Loucy (cell line): ENCODE results near the gene GLOD5.

Source experiments
- H2AFZ ChIP-seq: fragments of 200-600 bp; sonication (generic); 2 replicates; pipeline ENCODE4 v1.6.0; 2016; ENCODE audit warnings: antibody characterized with exemption, mild to moderate bottlenecking, low read length, moderate library complexity
- H3F3A ChIP-seq: fragments of 200-600 bp; 2 replicates; pipeline ENCODE4 v1.6.0; 2016; ENCODE audit warnings: antibody characterized with exemption, low read depth, mild to moderate bottlenecking
- H3K27me3 ChIP-seq: fragments of 200-600 bp; sonication (generic); 2 replicates; pipeline ENCODE4 v1.6.1; 2014; ENCODE audit warnings: low read length, mild to moderate bottlenecking; ENCODE audit not compliant: insufficient read depth, poor library complexity, severe bottlenecking
- H3K36me3 ChIP-seq: fragments of 200-600 bp; sonication (generic); 2 replicates; pipeline ENCODE4 v1.6.1; 2016; ENCODE audit warnings: low read length; ENCODE audit not compliant: insufficient read depth
- H3K4me1 ChIP-seq: fragments of 200-600 bp; sonication (generic); 2 replicates; pipeline ENCODE4 v1.5.1; 2014; ENCODE audit warnings: low read length, mild to moderate bottlenecking; ENCODE audit not compliant: insufficient read depth, poor library complexity, severe bottlenecking
- H3K4me2 ChIP-seq: fragments of 200-600 bp; sonication (generic); 2 replicates; pipeline ENCODE4 v1.6.0; 2014; ENCODE audit warnings: antibody characterized with exemption, low read length, low read depth, mild to moderate bottlenecking; ENCODE audit not compliant: poor library complexity, severe bottlenecking
- H3K4me3 ChIP-seq: fragments of 200-600 bp; sonication (generic); 2 replicates; pipeline ENCODE4 v1.5.1; 2014; ENCODE audit warnings: low read length, mild to moderate bottlenecking, mixed read lengths; ENCODE audit not compliant: poor library complexity, severe bottlenecking
- H3K79me2 ChIP-seq: fragments of 200-600 bp; sonication (generic); 2 replicates; pipeline ENCODE4 v1.6.1; 2014; ENCODE audit warnings: low read length; ENCODE audit not compliant: insufficient read depth
- H3K9ac ChIP-seq: fragments of 200-600 bp; sonication (generic); 2 replicates; pipeline ENCODE4 v1.6.0; 2014; ENCODE audit warnings: mild to moderate bottlenecking, low read depth, low read length, moderate library complexity; ENCODE audit not compliant: poor library complexity, severe bottlenecking
- H3K9me2 ChIP-seq: fragments of 200-600 bp; sonication (generic); replicated peaks from 2 replicates; pipeline ENCODE4 v1.6.1; 2016; ENCODE audit warnings: low read depth, low read length, mixed read lengths
- H3K9me3 ChIP-seq: fragments of 200-600 bp; sonication (generic); 2 replicates; pipeline ENCODE4 v1.6.1; 2014; ENCODE audit warnings: mild to moderate bottlenecking, antibody characterized with exemption, low read length, low read depth; ENCODE audit not compliant: insufficient read depth
- H4K20me1 ChIP-seq: fragments of 200-600 bp; sonication (generic); 2 replicates; pipeline ENCODE4 v1.6.0; 2014; ENCODE audit warnings: antibody characterized with exemption, low read length, mild to moderate bottlenecking; ENCODE audit not compliant: insufficient read depth, poor library complexity, severe bottlenecking
- EZH2phosphoT487 ChIP-seq: fragments of 200-600 bp; IDR thresholded peaks from 2 replicates; pipeline ENCODE4 v1.6.1; 2018; ENCODE audit warnings: antibody characterized with exemption, mild to moderate bottlenecking, moderate library complexity, borderline replicate concordance
- TF ChIP-seq, protein P1 (sequence below): fragments of 200-600 bp; sonication (generic); conservative IDR thresholded peaks from 2 replicates; pipeline ENCODE4 v1.5.1; 2014; ENCODE audit warnings: mild to moderate bottlenecking, antibody characterized with exemption, low read length

GLOD5 gene

DNA sequence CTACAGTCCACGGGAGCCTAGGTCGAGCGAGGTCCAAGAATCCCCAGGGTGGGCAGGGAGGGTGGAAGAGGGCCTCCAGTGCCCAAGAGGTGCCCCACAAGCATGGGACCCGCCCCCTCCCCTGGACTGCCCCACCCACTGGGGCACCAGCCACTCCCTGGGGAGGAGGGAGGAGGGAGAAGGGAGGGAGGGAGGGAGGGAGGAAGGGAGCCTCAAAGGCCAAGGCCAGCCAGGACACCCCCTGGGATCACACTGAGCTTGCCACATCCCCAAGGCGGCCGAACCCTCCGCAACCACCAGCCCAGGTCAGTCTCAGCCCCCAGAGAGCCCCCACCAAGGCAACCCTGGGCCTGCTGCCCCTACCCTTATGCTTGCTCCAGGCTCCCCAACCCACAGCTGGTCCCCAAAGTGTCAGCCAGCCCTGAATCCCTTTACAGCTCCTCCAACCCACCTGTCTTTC lies 24.8 kb downstream of the GLOD5 start, which contains the start of gene GATA1:
Gene GATA1 (plus strand): TSS at position 250 of the 460 bp plus-strand sequence. CDS start 4,520 bp downstream, outside the sequence.
- Histone ChIP-seq H3K9ac (no peak within 1 kb of the TSS), H2AFZ (no peak within 1 kb of the TSS), H3K36me3 (no peaks in the 10 kb centered on the region), H3F3A (no peaks in the 10 kb centered on the region), H3K9me2 (no peaks in the 10 kb centered on the region), H3K27me3 (no peaks in the 10 kb centered on the region), H3K4me3 (no peak within 1 kb of the TSS), H3K79me2 (no peaks in the 10 kb centered on the region), H3K4me1 (no peaks in the 10 kb centered on the region), H4K20me1 (no peaks in the 10 kb centered on the region), H3K4me2 (no peak within 1 kb of the TSS), H3K9me3 (no peaks in the 10 kb centered on the region)
- TF ChIP-seq EZH2phosphoT487: no peak
- TF ChIP-seq, protein P1, sequence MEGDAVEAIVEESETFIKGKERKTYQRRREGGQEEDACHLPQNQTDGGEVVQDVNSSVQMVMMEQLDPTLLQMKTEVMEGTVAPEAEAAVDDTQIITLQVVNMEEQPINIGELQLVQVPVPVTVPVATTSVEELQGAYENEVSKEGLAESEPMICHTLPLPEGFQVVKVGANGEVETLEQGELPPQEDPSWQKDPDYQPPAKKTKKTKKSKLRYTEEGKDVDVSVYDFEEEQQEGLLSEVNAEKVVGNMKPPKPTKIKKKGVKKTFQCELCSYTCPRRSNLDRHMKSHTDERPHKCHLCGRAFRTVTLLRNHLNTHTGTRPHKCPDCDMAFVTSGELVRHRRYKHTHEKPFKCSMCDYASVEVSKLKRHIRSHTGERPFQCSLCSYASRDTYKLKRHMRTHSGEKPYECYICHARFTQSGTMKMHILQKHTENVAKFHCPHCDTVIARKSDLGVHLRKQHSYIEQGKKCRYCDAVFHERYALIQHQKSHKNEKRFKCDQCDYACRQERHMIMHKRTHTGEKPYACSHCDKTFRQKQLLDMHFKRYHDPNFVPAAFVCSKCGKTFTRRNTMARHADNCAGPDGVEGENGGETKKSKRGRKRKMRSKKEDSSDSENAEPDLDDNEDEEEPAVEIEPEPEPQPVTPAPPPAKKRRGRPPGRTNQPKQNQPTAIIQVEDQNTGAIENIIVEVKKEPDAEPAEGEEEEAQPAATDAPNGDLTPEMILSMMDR: no peak

DNA sequence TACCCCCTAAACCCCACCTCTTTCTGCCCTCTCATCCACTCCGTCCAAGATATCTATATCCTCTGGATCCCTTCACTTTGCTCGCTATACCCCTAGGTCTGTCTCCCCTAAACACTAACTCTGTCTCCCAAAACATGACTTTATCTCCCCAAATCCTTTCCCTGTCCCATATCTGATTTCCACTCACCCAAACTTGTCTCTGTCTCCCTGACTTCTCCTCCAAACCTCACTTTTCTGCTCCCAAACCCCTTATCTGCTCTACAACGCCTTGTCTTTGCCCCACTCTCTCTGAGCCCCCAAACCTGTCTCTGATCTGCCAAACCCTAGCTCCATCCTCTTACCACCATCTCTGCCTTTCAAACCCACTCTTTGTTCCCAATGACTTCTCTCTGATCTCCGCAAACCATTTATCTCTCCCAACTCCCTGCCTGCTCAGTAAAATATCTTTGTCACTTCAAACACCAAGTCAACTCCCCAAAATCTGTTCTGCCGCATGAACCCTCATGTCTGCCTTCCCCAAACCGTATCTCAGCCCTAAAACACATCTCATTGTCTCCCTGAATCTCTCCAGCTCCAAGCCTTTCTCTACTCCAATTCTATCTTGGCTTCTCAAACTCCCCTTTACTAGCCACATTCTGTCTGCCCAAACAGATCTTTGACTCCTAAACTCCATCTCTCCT lies 25.4 kb downstream of the GLOD5 start:
- H3K27me3 ChIP-seq: no peaks in the 10 kb centered on the region

DNA sequence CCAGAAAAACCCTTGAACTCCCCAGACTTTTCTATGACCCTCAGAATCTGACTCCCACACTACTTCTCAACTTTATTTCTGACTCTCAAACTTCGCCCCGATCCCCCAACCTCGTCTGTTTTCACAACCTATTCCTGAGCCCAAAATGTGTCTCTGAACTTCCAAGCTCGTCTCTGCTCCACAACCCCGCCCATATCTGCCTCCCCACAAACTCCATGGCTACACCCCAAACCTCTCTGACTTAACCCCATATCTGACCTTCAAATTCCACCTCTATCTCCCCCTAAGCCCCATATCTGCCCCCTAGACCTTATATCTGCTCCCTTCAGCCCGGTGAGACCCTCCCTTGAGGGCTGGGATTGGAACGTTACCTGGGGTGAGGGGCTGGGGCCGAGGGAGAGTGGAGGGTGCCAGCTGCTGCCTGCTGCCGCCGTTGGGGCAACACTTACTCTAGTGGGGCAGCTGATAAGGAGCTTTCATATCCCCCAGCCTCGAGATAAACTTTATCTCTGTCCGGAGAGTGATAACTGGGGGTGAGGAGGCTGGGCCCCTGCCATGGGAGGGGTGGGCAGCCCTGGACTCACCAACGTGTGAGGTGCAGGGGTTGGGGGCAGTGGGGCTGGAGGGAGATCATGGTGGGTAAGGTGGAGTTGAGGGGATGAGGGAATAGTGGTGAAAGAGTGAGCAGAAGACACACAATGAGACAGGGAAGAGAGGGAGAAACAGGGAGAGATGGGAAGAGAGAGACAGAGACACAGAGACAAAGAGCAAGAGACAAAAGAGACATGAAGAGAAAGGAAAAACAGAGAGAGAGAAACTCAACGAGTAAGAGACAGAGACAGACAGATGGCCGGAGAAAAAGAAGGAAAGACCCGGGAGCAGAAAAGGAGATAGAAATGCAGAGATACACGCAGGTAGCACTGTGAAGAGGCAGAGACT lies 26.2 kb downstream of the GLOD5 start:
- no peak overlapping the region for H3K9ac ChIP-seq

More for the DNA sequence above, 25.4 kb downstream of the GLOD5 start:
- Histone ChIP-seq H3K4me2 (no peak overlapping the region), H4K20me1 (no peaks in the 10 kb centered on the region), H3K4me1 (no peaks in the 10 kb centered on the region), H2AFZ (no peak overlapping the region), H3K36me3 (no peaks in the 10 kb centered on the region), H3F3A (no peaks in the 10 kb centered on the region), H3K9ac (no peak overlapping the region), H3K9me3 (no peaks in the 10 kb centered on the region), H3K4me3 (no peak overlapping the region), H3K79me2 (no peaks in the 10 kb centered on the region), H3K9me2 (no peaks in the 10 kb centered on the region)
- TF ChIP-seq EZH2phosphoT487: no peak
- TF ChIP-seq, protein P1: no peak

More for the DNA sequence above, 26.2 kb downstream of the GLOD5 start:
- Histone ChIP-seq H3K79me2 (no peaks in the 10 kb centered on the region), H4K20me1 (no peaks in the 10 kb centered on the region), H3K36me3 (no peaks in the 10 kb centered on the region), H3K9me3 (no peaks in the 10 kb centered on the region), H3K9me2 (no peaks in the 10 kb centered on the region), H2AFZ (no peak overlapping the region), H3K4me1 (no peaks in the 10 kb centered on the region), H3K27me3 (no peaks in the 10 kb centered on the region), H3K4me3 (no peak overlapping the region), H3F3A (no peaks in the 10 kb centered on the region), H3K4me2 (no peak overlapping the region)
- TF ChIP-seq, protein P1: no peak
- TF ChIP-seq EZH2phosphoT487: no peak
